Spleen (tissue), 11 donors: ENCODE measurements around the gene SRP14. TPM values are rescaled to one million over a fixed set of nuclear protein-coding genes. Genes with fewer than 3 reads are reported as not detected.
A peak's percentile ranks its signal among the peaks of the same experiment; 100 is the strongest.

ENCODE experiments used
- DNase-seq: peaks from one replicate; pipeline ENCODE4 v3.0.0-alpha.2; 2020
- H3K27ac ChIP-seq, 8 donors: fragments of 200-600 bp; sonication (generic) in 7 of 8; 1 replicate in 4 of 8; 2 replicates in 4 of 8; pipeline versions ENCODE4 v1.5.0 to v1.8.0; 2016 to 2021; ENCODE audit warnings: inconsistent platforms in 4 of 8, mild to moderate bottlenecking in 4 of 8, moderate library complexity in 1 of 8
- H3K27me3 ChIP-seq, 7 donors: fragments of 200-600 bp; sonication (generic) in 6 of 7; replicated peaks in 1 of 7; 1 replicate in 4 of 7; 2 replicates in 3 of 7; pipeline versions ENCODE4 v1.5.0 to v1.8.0; 2016 to 2021; ENCODE audit warnings: inconsistent platforms in 3 of 7, mild to moderate bottlenecking in 1 of 7
- H3K36me3 ChIP-seq, 6 donors: fragments of 200-600 bp; sonication (generic) in 5 of 6; 1 replicate in 4 of 6; 2 replicates in 2 of 6; pipeline versions ENCODE4 v1.5.0 to v1.8.0; 2016 to 2021; ENCODE audit warnings: inconsistent platforms in 2 of 6
- H3K4me1 ChIP-seq, 6 donors: fragments of 200-600 bp; sonication (generic) in 5 of 6; 1 replicate in 3 of 6; 2 replicates in 3 of 6; pipeline versions ENCODE4 v1.5.0 to v1.8.0; 2016 to 2021; ENCODE audit warnings: inconsistent platforms in 3 of 6
- H3K4me3 ChIP-seq, 8 donors: fragments of 200-600 bp; sonication (generic) in 7 of 8; 1 replicate in 4 of 8; 2 replicates in 4 of 8; pipeline versions ENCODE4 v1.5.0 to v1.8.0; 2016 to 2021; ENCODE audit warnings: inconsistent platforms in 4 of 8, mild to moderate bottlenecking in 4 of 8, moderate library complexity in 2 of 8
- H3K9me3 ChIP-seq, 8 donors: fragments of 200-600 bp; sonication (generic) in 7 of 8; 1 replicate in 4 of 8; 2 replicates in 4 of 8; pipeline versions ENCODE4 v1.5.0 to v1.8.0; 2016 to 2021; ENCODE audit warnings: inconsistent platforms in 4 of 8
- POLR2A ChIP-seq, 3 donors: fragments of 450-650 bp; IDR thresholded peaks; one replicate each; pipeline ENCODE4 v1.5.1; 2017; ENCODE audit warnings: antibody characterized with exemption in 3 of 3, mild to moderate bottlenecking in 1 of 3
- POLR2AphosphoS5 ChIP-seq, 3 donors: sonication (generic); formaldehyde crosslinking; IDR thresholded peaks; one replicate each; pipeline ENCODE4 v1.5.1; 2017; ENCODE audit warnings: antibody characterized with exemption in 3 of 3
- WGBS, 5 donors: extraction: QIAGEN DNeasy Blood & Tissue Kit in 3 of 5; methylation state at CpG; one replicate each; pipeline versions ENCODE4 v1.1.5 to v1.1.7; 2013 to 2018; 5-methylcytosine and 5-hydroxymethylcytosine counted together
- intact Hi-C: fragments of 100-400 bp; cut with DNase I; formaldehyde crosslinking; loops from one replicate; pipeline ENCODE4 v1.15.0; 2023; ENCODE audit warnings: low total_unique reads
- polyA plus RNA-seq, 3 donors: library from polyadenylated mRNA; stranded (reverse); fragments of 200-250 nt; gene quantifications; one replicate each; pipeline ENCODE4 v1.2.1, GENCODE V29; 2013
- total RNA-seq, 7 donors: library from RNA; depleted of rRNA in 3 of 7; stranded (reverse); fragments of >200 nt in 3 of 7; fragmentation: NEBNext Ultra II Directional in 4 of 7; extraction: Animal tissue kit (Norgen Biotek cat#: 25700) in 4 of 7; gene quantifications; one replicate each; pipeline versions ENCODE4 v1.1.0 to v1.2.1, GENCODE V29; 2016 to 2021
- TF ChIP-seq, protein P1 (sequence below), 11 experiments: fragments of 200-600 bp in 7 of 11; fragments of 450-650 bp in 4 of 11; sonication (generic) in 4 of 11; IDR thresholded peaks in 8 of 11; conservative IDR thresholded peaks in 3 of 11; 1 replicate in 7 of 11; 2 replicates in 4 of 11; pipeline versions ENCODE4 v1.4.0 to v1.8.0; 2016 to 2021; ENCODE audit warnings: antibody characterized with exemption in 11 of 11, inconsistent platforms in 4 of 11, mild to moderate bottlenecking in 1 of 11
- donor health status: healthy with polysubstance abuse.
- donor health status: DM: no; HTN: no; CAD: no; lungs with moderate emphysema.
- donor health status: DM: no; HTN: no; CAD: no.
- donor health status: Bipolar disorder and iron deficiency.
- donor health status: healthy.
- donor health status: DM: no; HTN: no; CAD: no.
- donor health status: DM: yes; HTN: yes; CAD: no.

SRP14 gene
- total and polyA plus RNA-seq, 10 donors, result 109 to 356 (median 185) TPM

DNA sequence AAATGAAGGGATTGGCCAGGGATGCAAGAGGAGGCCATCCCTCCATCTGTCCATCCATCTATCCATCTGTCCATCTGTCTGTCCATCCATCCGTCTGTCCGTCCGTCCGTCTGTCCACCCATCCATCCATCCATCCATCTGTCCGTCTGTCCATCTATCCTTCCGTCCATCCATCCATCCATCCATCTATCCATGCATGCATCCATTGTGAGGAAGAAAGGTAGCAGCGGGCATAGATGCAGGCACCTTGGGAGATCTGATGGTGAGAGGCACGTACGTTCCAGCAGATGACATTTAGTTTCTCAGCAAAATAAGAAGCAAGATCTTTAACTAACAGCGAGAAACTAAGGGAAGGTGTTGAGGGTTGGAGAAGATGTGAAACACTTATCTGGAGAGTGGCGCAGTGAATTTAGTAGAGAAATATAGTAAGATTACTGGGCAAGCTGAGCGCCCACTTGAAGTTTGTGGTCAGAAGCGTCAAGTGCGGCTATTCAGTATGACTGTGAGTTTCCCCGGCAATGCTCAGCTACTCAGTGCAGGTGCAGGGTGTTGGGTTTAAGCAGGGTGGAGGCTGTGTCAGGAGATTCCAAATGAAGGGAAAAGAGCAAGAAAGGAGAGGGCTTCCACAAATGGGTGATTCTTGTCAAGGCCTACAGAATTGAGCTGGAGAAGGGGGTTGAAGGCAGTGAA, 22.4 kb upstream of the SRP14 start:
- intact Hi-C loops, result no loop called here
- 82 to 87% (median 86%) methylated on average over 15 of the region's 15 CpGs for WGBS, 5 donors
- H3K9me3 ChIP-seq, result no peaks in the 10 kb centered on the region
- H3K27me3 ChIP-seq, result no peaks in the 10 kb centered on the region
- peak; percentile 17 for DNase-seq
- no peak overlapping the region for H3K4me3 ChIP-seq
- H3K36me3 ChIP-seq, result peaks cover 0 to 11% (median 0%) of the 10 kb centered on the region in 6 donors
- peaks cover 0 to 26% (median 9%) of the 10 kb centered on the region in 6 donors for H3K4me1 ChIP-seq
- TF ChIP-seq POLR2A (IDR thresholded peaks at IDR 0.05), result no peak
- TF ChIP-seq, protein P1, sequence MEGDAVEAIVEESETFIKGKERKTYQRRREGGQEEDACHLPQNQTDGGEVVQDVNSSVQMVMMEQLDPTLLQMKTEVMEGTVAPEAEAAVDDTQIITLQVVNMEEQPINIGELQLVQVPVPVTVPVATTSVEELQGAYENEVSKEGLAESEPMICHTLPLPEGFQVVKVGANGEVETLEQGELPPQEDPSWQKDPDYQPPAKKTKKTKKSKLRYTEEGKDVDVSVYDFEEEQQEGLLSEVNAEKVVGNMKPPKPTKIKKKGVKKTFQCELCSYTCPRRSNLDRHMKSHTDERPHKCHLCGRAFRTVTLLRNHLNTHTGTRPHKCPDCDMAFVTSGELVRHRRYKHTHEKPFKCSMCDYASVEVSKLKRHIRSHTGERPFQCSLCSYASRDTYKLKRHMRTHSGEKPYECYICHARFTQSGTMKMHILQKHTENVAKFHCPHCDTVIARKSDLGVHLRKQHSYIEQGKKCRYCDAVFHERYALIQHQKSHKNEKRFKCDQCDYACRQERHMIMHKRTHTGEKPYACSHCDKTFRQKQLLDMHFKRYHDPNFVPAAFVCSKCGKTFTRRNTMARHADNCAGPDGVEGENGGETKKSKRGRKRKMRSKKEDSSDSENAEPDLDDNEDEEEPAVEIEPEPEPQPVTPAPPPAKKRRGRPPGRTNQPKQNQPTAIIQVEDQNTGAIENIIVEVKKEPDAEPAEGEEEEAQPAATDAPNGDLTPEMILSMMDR (IDR thresholded peaks at IDR 0.05 in 8 of 11, conservative IDR thresholded peaks at IDR 0.05 in 3 of 11), result no peak
- no peak for TF ChIP-seq POLR2AphosphoS5 (IDR thresholded peaks at IDR 0.05)
- H3K27ac ChIP-seq, result no peak overlapping the region

- Histone ChIP-seq H3K4me3 (no peak overlapping the region), H3K27me3 (no peaks in the 10 kb centered on the region), H3K4me1 (peaks cover 3 to 35% (median 18%) of the 10 kb centered on the region in 6 donors), H3K36me3 (peaks cover 0 to 11% (median 0%) of the 10 kb centered on the region in 6 donors), H3K27ac (no peak overlapping the region), H3K9me3 (no peaks in the 10 kb centered on the region)
- no peak for TF ChIP-seq POLR2A (IDR thresholded peaks at IDR 0.05)
- no peak for TF ChIP-seq POLR2AphosphoS5 (IDR thresholded peaks at IDR 0.05)
- TF ChIP-seq, protein P1 (IDR thresholded peaks at IDR 0.05 in 8 of 11, conservative IDR thresholded peaks at IDR 0.05 in 3 of 11), result no peak
- WGBS, 5 donors, result 88 to 96% (median 91%) methylated on average over 10 of the region's 10 CpGs
- peak; percentile 34 for DNase-seq
- intact Hi-C loops, result no loop called here
These were observed 21.4 kb upstream of the SRP14 start for GRCh38 chr15:40060236-40060961.

- H3K27ac ChIP-seq, result no peak overlapping the region
These were observed 20.8 kb upstream of the SRP14 start for GRCh38 chr15:40059821-40060220.

More at GRCh38 chr15:40059821-40060220, 20.8 kb upstream of the SRP14 start:
- intact Hi-C loops, result no loop called here
- peaks cover 9 to 35% (median 19%) of the 10 kb centered on the region in 6 donors for H3K4me1 ChIP-seq
- peak; percentile 58 for DNase-seq
- peaks cover 0 to 11% (median 0%) of the 10 kb centered on the region in 6 donors for H3K36me3 ChIP-seq
- H3K27me3 ChIP-seq, result no peaks in the 10 kb centered on the region
- no peak overlapping the region for H3K4me3 ChIP-seq
- 82 to 99% (median 92%) methylated on average over 11 of the region's 11 CpGs for WGBS, 5 donors
- TF ChIP-seq, protein P1 (IDR thresholded peaks at IDR 0.05 in 8 of 11, conservative IDR thresholded peaks at IDR 0.05 in 3 of 11), result no peak
- H3K9me3 ChIP-seq, result no peaks in the 10 kb centered on the region
